Neural cell (in vitro differentiated cells): ENCODE measurements around the gene KIAA1614. TPM values are rescaled to one million over a fixed set of nuclear protein-coding genes. Genes with fewer than 3 reads are reported as not detected.

Source experiments
- H2AFZ ChIP-seq: fragments of 200-600, 300-800 bp; sonication (generic), shearing (Covaris generic); 2 replicates; pipeline ENCODE4 v1.6.0; 2014; ENCODE audit warnings: low read depth, mild to moderate bottlenecking, antibody characterized with exemption, low read length, moderate library complexity
- H3F3A ChIP-seq: fragments of 200-600 bp; shearing (Covaris generic); 2 replicates; pipeline ENCODE4 v1.6.1; 2016; ENCODE audit warnings: mild to moderate bottlenecking, moderate library complexity, mixed read lengths, antibody characterized with exemption, low read length; ENCODE audit not compliant: insufficient read depth, poor library complexity, severe bottlenecking
- H3K27ac ChIP-seq: fragments of 200-600, 300-800 bp; sonication (generic), shearing (Covaris generic); 2 replicates; pipeline ENCODE4 v1.5.1; 2014; ENCODE audit warnings: mild to moderate bottlenecking, low read length, moderate library complexity
- H3K27me3 ChIP-seq: fragments of 300-800, 200-600 bp; sonication (generic), shearing (Covaris generic); 2 replicates; pipeline ENCODE4 v1.6.0; 2014; ENCODE audit warnings: mild to moderate bottlenecking, low read depth, low read length, moderate library complexity; ENCODE audit not compliant: insufficient read depth
- H3K36me3 ChIP-seq: fragments of 300-800, 200-600 bp; sonication (generic), shearing (Covaris generic); 2 replicates; pipeline ENCODE4 v1.5.1; 2014; ENCODE audit warnings: mild to moderate bottlenecking, antibody characterized with exemption, low read length, moderate library complexity; ENCODE audit not compliant: insufficient read depth
- H3K4me2 ChIP-seq: fragments of 300-800, 200-600 bp; sonication (generic), shearing (Covaris generic); 2 replicates; pipeline ENCODE4 v1.6.0; 2014; ENCODE audit warnings: mild to moderate bottlenecking, low read length
- H3K4me3 ChIP-seq: fragments of 300-800, 200-600 bp; sonication (generic), shearing (Covaris generic); 2 replicates; pipeline ENCODE4 v1.5.1; 2014; ENCODE audit warnings: mild to moderate bottlenecking, low read length, moderate library complexity
- H3K79me2 ChIP-seq: fragments of 200-600 bp; shearing (Covaris generic); replicated peaks from 2 replicates; pipeline ENCODE4 v1.6.0; 2014; ENCODE audit warnings: mild to moderate bottlenecking, low read length, moderate library complexity; ENCODE audit not compliant: insufficient read depth
- H3K9ac ChIP-seq: fragments of 300-800, 200-600 bp; sonication (generic), shearing (Covaris generic); 2 replicates; pipeline ENCODE4 v1.6.1; 2016; ENCODE audit warnings: mild to moderate bottlenecking, low read length, mixed read lengths
- H3K9me2 ChIP-seq: fragments of 200-600 bp; shearing (Covaris generic); 2 replicates; pipeline ENCODE4 v1.6.1; 2016; ENCODE audit warnings: mild to moderate bottlenecking, low read length, mixed read lengths; ENCODE audit not compliant: insufficient read depth
- H3K9me3 ChIP-seq: fragments of 200-600, 300-800 bp; sonication (generic), shearing (Covaris generic); 2 replicates; pipeline ENCODE4 v1.6.1; 2016; ENCODE audit warnings: mild to moderate bottlenecking, mixed run types, low read length, moderate library complexity, mixed read lengths
- H4K20me1 ChIP-seq: fragments of 200-600 bp; shearing (Covaris generic); 2 replicates; pipeline ENCODE4 v1.6.1; 2016; ENCODE audit warnings: mild to moderate bottlenecking, mixed run types; ENCODE audit not compliant: insufficient read depth
- EP300 ChIP-seq: fragments of 450-650 bp; conservative IDR thresholded peaks from 2 replicates; pipeline ENCODE4 v1.6.1; 2014; ENCODE audit warnings: antibody characterized with exemption, mild to moderate bottlenecking, moderate library complexity; ENCODE audit not compliant: poor library complexity, severe bottlenecking
- EZH2 ChIP-seq: fragments of 200-600, 300-800 bp; shearing (Covaris generic), sonication (generic); IDR thresholded peaks from 2 replicates; pipeline ENCODE4 v1.6.1; 2014; ENCODE audit warnings: antibody characterized with exemption, low read length, borderline replicate concordance, mild to moderate bottlenecking; ENCODE audit not compliant: insufficient read depth, poor library complexity, severe bottlenecking
- MXI1 ChIP-seq: fragments of 450-650 bp; conservative IDR thresholded peaks from 2 replicates; pipeline ENCODE4 v1.6.1; 2014; ENCODE audit warnings: antibody characterized with exemption, mild to moderate bottlenecking; ENCODE audit not compliant: poor library complexity, severe bottlenecking
- POLR2AphosphoS5 ChIP-seq: IDR thresholded peaks from 2 replicates; pipeline ENCODE4 v1.6.1; 2012
- RAD21 ChIP-seq: fragments of 450-650 bp; conservative IDR thresholded peaks from 2 replicates; pipeline ENCODE4 v1.6.1; 2014; ENCODE audit warnings: antibody characterized with exemption, mild to moderate bottlenecking, moderate library complexity
- SMC3 ChIP-seq: fragments of 450-650 bp; conservative IDR thresholded peaks from 2 replicates; pipeline ENCODE4 v1.6.1; 2014; ENCODE audit warnings: antibody characterized with exemption, mild to moderate bottlenecking, moderate library complexity; ENCODE audit not compliant: poor library complexity
- TAF1 ChIP-seq: IDR thresholded peaks from 2 replicates; pipeline ENCODE4 v1.6.1; 2012; ENCODE audit warnings: low read depth
- polyA plus RNA-seq: library from polyadenylated mRNA; depleted of rRNA; stranded (reverse); fragments of >200 nt; gene quantifications from 2 replicates; pipeline ENCODE4 v1.2.3, GENCODE V29; 2014
- TF ChIP-seq, protein P1 (sequence below): IDR thresholded peaks from 2 replicates; pipeline ENCODE4 v1.6.1; 2012; ENCODE audit warnings: borderline replicate concordance
- TF ChIP-seq, protein P2 (sequence below): fragments of 450-650 bp; IDR thresholded peaks from 2 replicates; pipeline ENCODE4 v1.5.1; 2014; ENCODE audit warnings: antibody characterized with exemption, mild to moderate bottlenecking, moderate library complexity; ENCODE audit not compliant: poor library complexity, severe bottlenecking

The KIAA1614 gene
- polyA plus RNA-seq, 1 donor from 2014 or later = 0.50 TPM

DNA sequence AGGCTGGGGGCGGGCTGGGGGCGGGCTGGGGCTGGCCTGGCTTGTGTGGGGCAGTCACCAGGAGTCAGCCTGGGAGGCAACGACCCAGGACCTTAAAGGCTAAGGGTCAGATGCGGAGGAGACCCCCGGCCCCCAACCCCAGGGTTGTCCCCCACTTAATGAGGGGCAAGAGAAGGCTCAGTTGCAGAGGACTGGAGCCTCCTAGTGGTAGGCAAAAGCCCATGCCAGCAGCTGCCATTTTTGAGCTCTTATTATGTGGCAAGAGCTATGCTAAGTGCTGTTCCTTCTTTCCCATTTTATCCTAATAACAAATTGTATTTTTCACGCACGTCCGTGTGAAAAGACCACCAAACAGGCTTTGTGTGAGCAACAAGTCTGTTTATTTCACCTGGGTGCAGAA is 8.0 kb downstream of the KIAA1614 start:
- Histone ChIP-seq H3K27ac (no peak overlapping the region), H3K9ac (no peak overlapping the region), H3K4me3 (no peak overlapping the region), H3K79me2 (no peaks in the 10 kb centered on the region), H3F3A (no peaks in the 10 kb centered on the region), H2AFZ (no peak overlapping the region), H3K9me3 (no peaks in the 10 kb centered on the region), H3K4me2 (no peak overlapping the region), H4K20me1 (no peaks in the 10 kb centered on the region), H3K36me3 (no peaks in the 10 kb centered on the region), H3K27me3 (no peaks in the 10 kb centered on the region), H3K9me2 (no peaks in the 10 kb centered on the region)
- TF ChIP-seq, protein P1, sequence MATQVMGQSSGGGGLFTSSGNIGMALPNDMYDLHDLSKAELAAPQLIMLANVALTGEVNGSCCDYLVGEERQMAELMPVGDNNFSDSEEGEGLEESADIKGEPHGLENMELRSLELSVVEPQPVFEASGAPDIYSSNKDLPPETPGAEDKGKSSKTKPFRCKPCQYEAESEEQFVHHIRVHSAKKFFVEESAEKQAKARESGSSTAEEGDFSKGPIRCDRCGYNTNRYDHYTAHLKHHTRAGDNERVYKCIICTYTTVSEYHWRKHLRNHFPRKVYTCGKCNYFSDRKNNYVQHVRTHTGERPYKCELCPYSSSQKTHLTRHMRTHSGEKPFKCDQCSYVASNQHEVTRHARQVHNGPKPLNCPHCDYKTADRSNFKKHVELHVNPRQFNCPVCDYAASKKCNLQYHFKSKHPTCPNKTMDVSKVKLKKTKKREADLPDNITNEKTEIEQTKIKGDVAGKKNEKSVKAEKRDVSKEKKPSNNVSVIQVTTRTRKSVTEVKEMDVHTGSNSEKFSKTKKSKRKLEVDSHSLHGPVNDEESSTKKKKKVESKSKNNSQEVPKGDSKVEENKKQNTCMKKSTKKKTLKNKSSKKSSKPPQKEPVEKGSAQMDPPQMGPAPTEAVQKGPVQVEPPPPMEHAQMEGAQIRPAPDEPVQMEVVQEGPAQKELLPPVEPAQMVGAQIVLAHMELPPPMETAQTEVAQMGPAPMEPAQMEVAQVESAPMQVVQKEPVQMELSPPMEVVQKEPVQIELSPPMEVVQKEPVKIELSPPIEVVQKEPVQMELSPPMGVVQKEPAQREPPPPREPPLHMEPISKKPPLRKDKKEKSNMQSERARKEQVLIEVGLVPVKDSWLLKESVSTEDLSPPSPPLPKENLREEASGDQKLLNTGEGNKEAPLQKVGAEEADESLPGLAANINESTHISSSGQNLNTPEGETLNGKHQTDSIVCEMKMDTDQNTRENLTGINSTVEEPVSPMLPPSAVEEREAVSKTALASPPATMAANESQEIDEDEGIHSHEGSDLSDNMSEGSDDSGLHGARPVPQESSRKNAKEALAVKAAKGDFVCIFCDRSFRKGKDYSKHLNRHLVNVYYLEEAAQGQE = no peak
- TF ChIP-seq, protein P2, sequence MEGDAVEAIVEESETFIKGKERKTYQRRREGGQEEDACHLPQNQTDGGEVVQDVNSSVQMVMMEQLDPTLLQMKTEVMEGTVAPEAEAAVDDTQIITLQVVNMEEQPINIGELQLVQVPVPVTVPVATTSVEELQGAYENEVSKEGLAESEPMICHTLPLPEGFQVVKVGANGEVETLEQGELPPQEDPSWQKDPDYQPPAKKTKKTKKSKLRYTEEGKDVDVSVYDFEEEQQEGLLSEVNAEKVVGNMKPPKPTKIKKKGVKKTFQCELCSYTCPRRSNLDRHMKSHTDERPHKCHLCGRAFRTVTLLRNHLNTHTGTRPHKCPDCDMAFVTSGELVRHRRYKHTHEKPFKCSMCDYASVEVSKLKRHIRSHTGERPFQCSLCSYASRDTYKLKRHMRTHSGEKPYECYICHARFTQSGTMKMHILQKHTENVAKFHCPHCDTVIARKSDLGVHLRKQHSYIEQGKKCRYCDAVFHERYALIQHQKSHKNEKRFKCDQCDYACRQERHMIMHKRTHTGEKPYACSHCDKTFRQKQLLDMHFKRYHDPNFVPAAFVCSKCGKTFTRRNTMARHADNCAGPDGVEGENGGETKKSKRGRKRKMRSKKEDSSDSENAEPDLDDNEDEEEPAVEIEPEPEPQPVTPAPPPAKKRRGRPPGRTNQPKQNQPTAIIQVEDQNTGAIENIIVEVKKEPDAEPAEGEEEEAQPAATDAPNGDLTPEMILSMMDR = no peak
- TF ChIP-seq POLR2AphosphoS5 (no peak), EZH2 (no peak)

DNA sequence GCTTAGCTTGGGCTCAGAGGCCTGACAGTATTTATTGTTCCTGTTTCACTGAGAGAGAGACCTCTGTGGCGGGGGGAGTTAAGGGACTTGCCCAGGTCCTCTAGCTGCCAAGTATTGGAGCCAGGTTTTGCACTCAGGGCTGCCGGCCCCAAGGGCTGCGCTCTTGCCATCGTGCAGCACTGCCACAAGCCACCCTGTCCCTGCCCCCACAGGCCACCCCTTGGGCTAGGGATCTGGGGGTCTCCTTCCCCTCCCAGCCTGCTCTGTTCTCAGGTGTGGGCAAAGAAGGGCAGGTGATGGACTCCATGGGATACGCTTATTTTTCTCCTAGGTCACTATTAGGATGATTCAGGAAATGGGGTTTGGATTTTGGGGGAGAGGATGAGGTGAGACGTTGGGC is 8.7 kb downstream of the KIAA1614 start:
- H3K9me3 ChIP-seq = no peaks in the 10 kb centered on the region
- H3K9ac ChIP-seq = no peak overlapping the region
- no peaks in the 10 kb centered on the region for H3K36me3 ChIP-seq
- no peaks in the 10 kb centered on the region for H4K20me1 ChIP-seq
- no peaks in the 10 kb centered on the region for H3K9me2 ChIP-seq
- no peak for TF ChIP-seq EP300
- no peak for TF ChIP-seq POLR2AphosphoS5
- no peak for TF ChIP-seq RAD21
- TF ChIP-seq, protein P1 = no peak
- TF ChIP-seq SMC3 = no peak
- no peak for TF ChIP-seq MXI1
- no peak for TF ChIP-seq TAF1
- TF ChIP-seq, protein P2 = no peak
- no peak for TF ChIP-seq EZH2
- H3K27ac ChIP-seq = no peak overlapping the region
- no peak overlapping the region for H3K4me3 ChIP-seq
- H3K27me3 ChIP-seq = no peaks in the 10 kb centered on the region
- H3F3A ChIP-seq = no peaks in the 10 kb centered on the region
- no peaks in the 10 kb centered on the region for H3K79me2 ChIP-seq
- no peak overlapping the region for H3K4me2 ChIP-seq
- H2AFZ ChIP-seq = no peak overlapping the region
